GM19099 (cell line): ENCODE measurements around the gene FABP6.

ENCODE experiments used
- POLR2A ChIP-seq: IDR thresholded peaks from 3 replicates; pipeline ENCODE4 v1.6.1; 2011; ENCODE audit warnings: low read depth; ENCODE audit not compliant: insufficient read length; ENCODE audit errors: extremely low read depth

The FABP6 gene

GRCh38 chr5:160250826-160251225, 21.5 kb downstream of the FABP6 start:
- no peak for TF ChIP-seq POLR2A

GRCh38 chr5:160251406-160252155, 22.3 kb downstream of the FABP6 start:
- TF ChIP-seq POLR2A, result no peak

GRCh38 chr5:160252916-160253315, 23.6 kb downstream of the FABP6 start:
- no peak for TF ChIP-seq POLR2A

GRCh38 chr5:160253441-160253840, 24.1 kb downstream of the FABP6 start:
- TF ChIP-seq POLR2A, result no peak

- TF ChIP-seq POLR2A, result no peak
Measured at GRCh38 chr5:160254706-160255105, 25.4 kb downstream of the FABP6 start.

- no peak for TF ChIP-seq POLR2A
Measured at GRCh38 chr5:160259341-160259740, 30.0 kb downstream of the FABP6 start.

- TF ChIP-seq POLR2A, result no peak
Measured at GRCh38 chr5:160260006-160260775, 30.9 kb downstream of the FABP6 start.

GRCh38 chr5:160260881-160261815, 31.8 kb downstream of the FABP6 start:
- TF ChIP-seq POLR2A, result no peak

- no peak for TF ChIP-seq POLR2A
Measured at GRCh38 chr5:160262151-160263074, 33.1 kb downstream of the FABP6 start.

- no peak for TF ChIP-seq POLR2A
Measured at GRCh38 chr5:160263326-160263855, 34.1 kb downstream of the FABP6 start.

- TF ChIP-seq POLR2A, result no peak
Measured at GRCh38 chr5:160266044-160266443, 36.7 kb downstream of the FABP6 start.

GRCh38 chr5:160266752-160267345, 37.5 kb downstream of the FABP6 start:
- no peak for TF ChIP-seq POLR2A

- TF ChIP-seq POLR2A, result no peak
Measured at GRCh38 chr5:160268121-160268520, 38.8 kb downstream of the FABP6 start.
